Subcutaneous adipose tissue (tissue), 4 donors: Measurements from ENCODE around the gene EXD3. TPM values are rescaled to one million over a fixed set of nuclear protein-coding genes. Genes with fewer than 3 reads are reported as not detected.

Experiments
- CTCF ChIP-seq: fragments of 450-650 bp; IDR thresholded peaks from one replicate; pipeline ENCODE4 v1.5.1; 2016; ENCODE audit warnings: low read depth, mild to moderate bottlenecking, control low read depth, antibody characterized with exemption, moderate library complexity
- total RNA-seq, 4 donors: library from RNA; depleted of rRNA; stranded (reverse); fragments of >200 nt; gene quantifications; one replicate each; pipeline ENCODE4 v1.1.0, GENCODE V29; 2016

Gene EXD3
- total RNA-seq, 4 donors from 2014 or later, result 7.5 to 44.6 (median 10.5) TPM

- TF ChIP-seq CTCF, result no peak
Observed at GRCh38 chr9:137445930-137446431, 23.0 kb upstream of the EXD3 start.

GRCh38 chr9:137445275-137445807 is 22.4 kb upstream of the EXD3 start:
- TF ChIP-seq CTCF, result no peak

GRCh38 chr9:137444106-137444790 is 21.3 kb upstream of the EXD3 start:
- no peak for TF ChIP-seq CTCF

GRCh38 chr9:137441935-137442321 is 19.0 kb upstream of the EXD3 start:
- TF ChIP-seq CTCF, result no peak

GRCh38 chr9:137441289-137441934 is 18.4 kb upstream of the EXD3 start, which contains the start of gene ENTPD8:
Gene ENTPD8, minus strand, starts transcription at chr9:137441357. Its CDS starts 3,072 bp downstream, at chr9:137438285.
- no peak for TF ChIP-seq CTCF

- no peak for TF ChIP-seq CTCF
Observed at GRCh38 chr9:137439158-137439714, 16.3 kb upstream of the EXD3 start.

- no peak for TF ChIP-seq CTCF
Observed at GRCh38 chr9:137438591-137439157, 15.7 kb upstream of the EXD3 start.
